Measurements from ENCODE around the gene CCNJL.

Gene CCNJL

GRCh38 chr5:160221082-160221481 lies 91.3 kb downstream of the CCNJL start:
- DNase-seq (ENCODE audit: low read depth): no peak

GRCh38 chr5:160219356-160219755 lies 93.0 kb downstream of the CCNJL start:
- no peak for DNase-seq (ENCODE audit: low read depth)

GRCh38 chr5:160213537-160213936 lies 98.8 kb downstream of the CCNJL start:
- no peak for DNase-seq (ENCODE audit: low read depth)

GRCh38 chr5:160211352-160211751 lies 101.0 kb downstream of the CCNJL start:
- no peak for DNase-seq (ENCODE audit: low read depth)

GRCh38 chr5:160210606-160211005 lies 101.8 kb downstream of the CCNJL start:
- no peak for DNase-seq (ENCODE audit: low read depth)

- DNase-seq (ENCODE audit: low read depth): no peak
These were observed 102.4 kb downstream of the CCNJL start for GRCh38 chr5:160209917-160210316.

GRCh38 chr5:160207061-160207460 lies 105.3 kb downstream of the CCNJL start:
- no peak for DNase-seq (ENCODE audit: low read depth)

All from T follicular helper cell (primary cell).